ENCODE data around the gene PHLDA2. TPM values are rescaled to one million over a fixed set of nuclear protein-coding genes. Genes with fewer than 3 reads are reported as not detected.

The PHLDA2 gene
- total RNA-seq, 1 donor from 2014 or later: 7.2 TPM

DNA sequence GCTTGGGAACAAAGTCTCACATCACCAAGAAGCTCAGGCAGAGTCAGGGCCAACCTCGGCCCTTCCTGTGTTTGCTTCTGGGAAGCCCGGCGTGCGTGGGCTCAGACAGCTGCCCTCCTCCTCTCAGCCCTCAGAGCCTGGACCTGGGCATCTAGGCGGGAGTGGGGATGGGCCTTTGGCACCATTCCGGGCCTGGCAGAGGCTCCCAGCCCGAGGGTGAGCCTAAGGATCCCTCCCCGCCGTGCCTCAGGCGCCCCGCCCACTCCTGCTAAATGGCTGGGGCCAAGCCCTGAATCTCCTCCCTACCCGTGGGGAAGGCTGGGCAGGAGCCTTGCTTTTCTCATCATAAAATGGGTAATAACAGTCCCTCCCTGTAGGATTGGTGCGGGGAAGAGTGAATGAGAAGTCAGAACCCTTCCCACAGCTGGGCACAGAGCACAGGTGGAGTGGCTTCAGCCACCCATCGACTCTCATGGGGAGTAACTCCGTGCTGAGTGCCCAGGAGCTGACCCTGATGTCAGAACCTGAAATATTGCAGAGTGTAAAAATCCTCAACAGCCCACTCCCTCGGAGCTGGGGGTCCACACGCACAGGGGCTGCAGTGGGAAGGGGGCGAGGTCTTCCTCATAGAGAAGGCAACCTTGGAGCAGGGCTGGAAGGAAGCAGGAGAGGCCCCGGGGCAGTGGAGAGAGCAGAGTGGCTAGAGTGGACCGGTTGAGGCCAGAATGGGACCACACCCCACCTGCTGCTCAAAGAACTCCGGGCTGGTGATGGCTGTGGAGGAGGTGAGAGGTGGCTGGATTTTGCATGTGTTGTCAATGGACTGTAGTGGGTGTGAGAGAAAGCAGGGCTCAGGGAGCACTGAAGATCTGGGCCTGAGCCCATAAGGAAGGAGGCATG lies 24.8 kb downstream of the PHLDA2 start:
- DNase-seq (no peak), ATAC-seq (no peak)
- no peaks in the 10 kb centered on the region for H3K36me3 ChIP-seq
- H3K4me1 ChIP-seq: peaks cover 44% of the 10 kb centered on the region
- no peaks in the 10 kb centered on the region for H3K9me3 ChIP-seq
- intact Hi-C loops (cut with DNase I): no loop called here
- TF ChIP-seq, protein P1, sequence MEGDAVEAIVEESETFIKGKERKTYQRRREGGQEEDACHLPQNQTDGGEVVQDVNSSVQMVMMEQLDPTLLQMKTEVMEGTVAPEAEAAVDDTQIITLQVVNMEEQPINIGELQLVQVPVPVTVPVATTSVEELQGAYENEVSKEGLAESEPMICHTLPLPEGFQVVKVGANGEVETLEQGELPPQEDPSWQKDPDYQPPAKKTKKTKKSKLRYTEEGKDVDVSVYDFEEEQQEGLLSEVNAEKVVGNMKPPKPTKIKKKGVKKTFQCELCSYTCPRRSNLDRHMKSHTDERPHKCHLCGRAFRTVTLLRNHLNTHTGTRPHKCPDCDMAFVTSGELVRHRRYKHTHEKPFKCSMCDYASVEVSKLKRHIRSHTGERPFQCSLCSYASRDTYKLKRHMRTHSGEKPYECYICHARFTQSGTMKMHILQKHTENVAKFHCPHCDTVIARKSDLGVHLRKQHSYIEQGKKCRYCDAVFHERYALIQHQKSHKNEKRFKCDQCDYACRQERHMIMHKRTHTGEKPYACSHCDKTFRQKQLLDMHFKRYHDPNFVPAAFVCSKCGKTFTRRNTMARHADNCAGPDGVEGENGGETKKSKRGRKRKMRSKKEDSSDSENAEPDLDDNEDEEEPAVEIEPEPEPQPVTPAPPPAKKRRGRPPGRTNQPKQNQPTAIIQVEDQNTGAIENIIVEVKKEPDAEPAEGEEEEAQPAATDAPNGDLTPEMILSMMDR (IDR thresholded peaks at IDR 0.05): no peak
- H3K4me3 ChIP-seq: no peak overlapping the region
- no peak overlapping the region for H3K27ac ChIP-seq
- peaks cover 2% of the 10 kb centered on the region for H3K27me3 ChIP-seq (ENCODE audit: low read depth)

DNA sequence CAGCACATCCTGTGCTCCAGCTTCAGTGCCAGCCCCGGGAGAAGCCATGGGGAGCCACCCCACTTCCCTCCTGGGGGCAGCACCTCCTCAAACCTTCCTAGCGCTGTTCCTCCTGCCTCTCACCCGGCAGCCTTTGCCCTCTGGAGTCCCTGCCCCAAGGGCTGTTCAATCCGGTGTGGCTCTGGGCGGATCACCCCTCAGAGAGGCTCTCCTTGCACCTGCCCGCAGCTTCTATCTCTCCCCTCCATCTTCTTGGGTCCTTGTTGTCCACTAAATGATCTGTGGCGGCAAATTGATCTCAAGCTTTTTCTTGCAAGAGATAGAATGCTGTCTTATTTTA lies 25.6 kb downstream of the PHLDA2 start:
- intact Hi-C loops (cut with DNase I): no loop called here
- ATAC-seq: no peak
- TF ChIP-seq, protein P1 (IDR thresholded peaks at IDR 0.05): no peak
- Histone ChIP-seq H3K4me1 (peaks cover 52% of the 10 kb centered on the region), H3K9me3 (no peaks in the 10 kb centered on the region), H3K36me3 (no peaks in the 10 kb centered on the region), H3K4me3 (no peak overlapping the region), H3K27ac (no peak overlapping the region), H3K27me3 (ENCODE audit: low read depth) (no peaks in the 10 kb centered on the region)
- no peak for DNase-seq

DNA sequence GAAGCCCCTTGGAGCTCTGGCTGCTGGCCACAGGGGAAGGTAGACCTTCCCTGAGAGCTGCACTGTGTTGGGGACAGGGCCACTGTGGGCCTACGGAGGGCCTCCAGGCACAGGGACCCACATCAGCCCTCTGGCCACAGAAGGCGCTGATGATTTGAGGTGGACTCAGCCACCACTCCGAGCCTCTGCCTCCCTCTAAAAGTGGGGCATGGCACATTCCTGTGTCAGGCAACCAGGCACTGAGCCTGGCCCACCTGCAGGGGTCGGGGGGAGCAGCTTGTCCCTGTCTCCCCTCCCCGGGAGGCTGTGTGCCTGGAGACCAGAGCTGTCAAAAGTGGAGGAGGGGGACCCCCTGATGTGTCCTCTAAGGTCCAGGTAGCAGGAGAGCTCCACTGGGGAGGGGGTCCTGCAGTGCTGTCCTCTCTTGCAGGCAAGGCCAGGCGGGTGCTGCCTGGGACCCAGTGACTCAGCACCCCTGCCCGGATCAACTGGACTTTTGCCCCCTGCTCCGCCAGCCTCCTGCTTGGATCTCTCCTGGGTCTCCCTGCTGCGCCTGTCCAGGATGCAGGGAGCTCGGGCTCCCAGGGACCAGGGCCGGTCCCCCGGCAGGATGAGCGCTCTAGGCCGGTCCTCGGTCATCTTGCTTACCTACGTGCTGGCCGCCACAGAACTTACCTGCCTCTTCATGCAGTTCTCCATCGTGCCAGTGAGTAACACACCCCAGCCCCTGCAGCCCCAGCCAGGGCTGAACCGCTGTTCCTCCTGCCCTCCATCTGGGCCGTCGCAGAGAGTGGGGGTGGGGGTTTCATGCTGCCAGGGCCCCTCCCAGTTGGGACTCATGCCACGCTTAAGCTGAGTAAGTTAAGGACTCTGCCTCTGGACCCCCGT lies 26.2 kb downstream of the PHLDA2 start:
- TF ChIP-seq, protein P1 (IDR thresholded peaks at IDR 0.05): no peak
- H3K27me3 ChIP-seq (ENCODE audit: low read depth): no peaks in the 10 kb centered on the region
- no peaks in the 10 kb centered on the region for H3K36me3 ChIP-seq
- H3K4me3 ChIP-seq: peak overlapping the region; percentile 81
- intact Hi-C loops (cut with DNase I): no loop called here
- no peaks in the 10 kb centered on the region for H3K9me3 ChIP-seq
- no peak for DNase-seq
- H3K4me1 ChIP-seq: peaks cover 58% of the 10 kb centered on the region
- ATAC-seq: no peak
- peak overlapping the region; percentile 87 for H3K27ac ChIP-seq

DNA sequence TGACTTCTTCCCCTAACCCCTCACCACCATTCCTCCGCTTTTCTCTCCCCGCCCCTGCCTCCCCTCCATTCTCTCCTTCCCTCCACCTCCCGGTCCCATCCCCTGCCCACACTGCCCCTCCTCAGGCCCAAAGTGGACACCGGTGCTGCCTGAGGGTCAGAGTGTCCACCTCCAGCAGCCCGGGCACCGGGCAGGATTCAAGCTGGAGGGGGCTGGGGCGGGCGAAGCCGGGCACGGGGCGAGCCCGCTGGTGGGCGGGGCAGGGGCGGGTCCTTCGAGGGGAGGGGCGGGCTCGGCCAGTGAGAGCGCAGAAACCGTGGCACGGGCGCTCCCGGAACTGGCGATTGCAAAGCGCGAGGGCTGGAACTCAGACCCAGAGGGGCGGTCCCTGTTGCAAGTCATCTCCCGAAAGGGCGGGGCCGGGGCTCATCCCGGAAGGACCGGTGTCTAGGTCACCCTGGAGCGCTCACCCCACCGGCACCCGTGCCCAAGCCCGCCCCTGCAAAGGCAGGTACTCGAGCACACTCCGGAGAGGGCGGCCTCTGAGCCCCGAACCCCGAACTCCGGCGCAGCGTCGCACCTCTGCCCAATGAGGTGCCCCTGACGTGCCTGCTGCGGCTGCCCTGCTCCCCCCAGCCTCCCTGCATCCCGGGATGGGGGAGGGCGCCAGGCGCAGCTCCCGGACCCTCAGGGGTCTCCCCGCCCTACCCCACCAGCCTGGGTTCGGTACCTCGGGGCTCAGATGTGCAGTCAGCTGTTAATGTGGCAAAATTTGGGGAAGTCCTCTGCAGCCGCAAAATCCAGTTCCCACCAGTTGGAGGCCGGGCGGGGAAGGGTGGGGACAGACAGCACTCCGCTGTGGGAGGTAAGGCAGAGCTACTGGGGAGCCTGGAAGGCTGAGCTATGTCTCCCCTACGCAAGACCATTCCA lies 27.1 kb downstream of the PHLDA2 start:
- Histone ChIP-seq H3K4me1 (peaks cover 61% of the 10 kb centered on the region), H3K9me3 (no peaks in the 10 kb centered on the region), H3K27me3 (ENCODE audit: low read depth) (no peaks in the 10 kb centered on the region), H3K4me3 (peak overlapping the region; percentile 81), H3K36me3 (no peaks in the 10 kb centered on the region), H3K27ac (peak overlapping the region; percentile 87)
- peak; percentile 92 to 94 for ATAC-seq
- TF ChIP-seq, protein P1 (IDR thresholded peaks at IDR 0.05): no peak
- intact Hi-C loops (cut with DNase I): no loop called here
- DNase-seq: peak; percentile 98

All from lower lobe of right lung (tissue), 2 donors.